OCI-LY1 (cell line): Measurements from ENCODE around the gene CLDN5.

Experiments used
- H2AFZ ChIP-seq: fragments of 200-600 bp; sonication (generic), shearing (Covaris generic); 2 replicates; pipeline ENCODE4 v1.6.0; 2014; ENCODE audit warnings: antibody characterized with exemption, mild to moderate bottlenecking, low read length
- H3F3A ChIP-seq: fragments of 200-600 bp; sonication (generic), shearing (Covaris generic); 2 replicates; pipeline ENCODE4 v1.6.0; 2014; ENCODE audit warnings: mild to moderate bottlenecking, antibody characterized with exemption, low read length, moderate library complexity; ENCODE audit not compliant: insufficient read depth
- H3K27ac ChIP-seq: fragments of 200-600 bp; sonication (generic); 2 replicates; pipeline ENCODE4 v1.5.1; 2014; ENCODE audit warnings: low read length, mixed run types, mild to moderate bottlenecking, low read depth; ENCODE audit not compliant: poor library complexity, severe bottlenecking
- H3K27me3 ChIP-seq: fragments of 200-600 bp; sonication (generic); 2 replicates; pipeline ENCODE4 v1.6.0; 2014; ENCODE audit warnings: antibody characterized with exemption, mild to moderate bottlenecking, low read length, moderate library complexity; ENCODE audit not compliant: insufficient read depth
- H3K36me3 ChIP-seq: fragments of 200-600 bp; sonication (generic); 2 replicates; pipeline ENCODE4 v1.6.1; 2014; ENCODE audit warnings: mild to moderate bottlenecking, antibody characterized with exemption, low read length, moderate library complexity, mixed read lengths; ENCODE audit not compliant: insufficient read depth
- H3K4me1 ChIP-seq: fragments of 200-600 bp; sonication (generic); 2 replicates; pipeline ENCODE4 v1.5.1; 2014; ENCODE audit warnings: mild to moderate bottlenecking, low read length, moderate library complexity; ENCODE audit not compliant: insufficient read depth, severe bottlenecking
- H3K4me2 ChIP-seq: fragments of 200-600 bp; sonication (generic), shearing (Covaris generic); 2 replicates; pipeline ENCODE4 v1.6.1; 2014; ENCODE audit warnings: low read length
- H3K4me3 ChIP-seq: fragments of 200-600 bp; sonication (generic); 2 replicates; pipeline ENCODE4 v1.5.1; 2014; ENCODE audit warnings: low read length, low read depth, mild to moderate bottlenecking, mixed read lengths; ENCODE audit not compliant: poor library complexity, severe bottlenecking
- H3K79me2 ChIP-seq: fragments of 200-600 bp; shearing (Covaris generic); 2 replicates; pipeline ENCODE4 v1.6.1; 2016; ENCODE audit warnings: mixed run types, low read length, mixed read lengths; ENCODE audit not compliant: insufficient read depth
- H3K9ac ChIP-seq: fragments of 200-600 bp; sonication (generic), shearing (Covaris generic); 2 replicates; pipeline ENCODE4 v1.6.1; 2014; ENCODE audit warnings: mild to moderate bottlenecking, low read length, mixed read lengths
- H3K9me2 ChIP-seq: fragments of 200-600 bp; sonication (generic), shearing (Covaris generic); 2 replicates; pipeline ENCODE4 v1.6.1; 2014; ENCODE audit warnings: low read depth, mild to moderate bottlenecking, low read length, mixed read lengths
- H3K9me3 ChIP-seq: fragments of 200-600 bp; shearing (Covaris generic); 2 replicates; pipeline ENCODE4 v1.6.1; 2014; ENCODE audit warnings: low read length, mixed read lengths
- H4K20me1 ChIP-seq: fragments of 200-600 bp; sonication (generic), shearing (Covaris generic); 2 replicates; pipeline ENCODE4 v1.6.0; 2016; ENCODE audit warnings: mild to moderate bottlenecking, low read length; ENCODE audit not compliant: insufficient read depth
- EZH2 ChIP-seq: fragments of 200-600 bp; sonication (generic), shearing (Covaris generic); IDR thresholded peaks from 2 replicates; pipeline ENCODE4 v1.8.0; 2017; ENCODE audit warnings: borderline replicate concordance, mixed run types, mild to moderate bottlenecking, antibody characterized with exemption, low read length, moderate library complexity, mixed read lengths
- TF ChIP-seq, protein P1 (sequence below): fragments of 200-600 bp; sonication (generic), shearing (Covaris generic); IDR thresholded peaks from 2 replicates; pipeline ENCODE4 v1.5.1; 2017; ENCODE audit warnings: mild to moderate bottlenecking, antibody characterized with exemption, low read length, moderate library complexity, mixed read lengths

Gene CLDN5

DNA sequence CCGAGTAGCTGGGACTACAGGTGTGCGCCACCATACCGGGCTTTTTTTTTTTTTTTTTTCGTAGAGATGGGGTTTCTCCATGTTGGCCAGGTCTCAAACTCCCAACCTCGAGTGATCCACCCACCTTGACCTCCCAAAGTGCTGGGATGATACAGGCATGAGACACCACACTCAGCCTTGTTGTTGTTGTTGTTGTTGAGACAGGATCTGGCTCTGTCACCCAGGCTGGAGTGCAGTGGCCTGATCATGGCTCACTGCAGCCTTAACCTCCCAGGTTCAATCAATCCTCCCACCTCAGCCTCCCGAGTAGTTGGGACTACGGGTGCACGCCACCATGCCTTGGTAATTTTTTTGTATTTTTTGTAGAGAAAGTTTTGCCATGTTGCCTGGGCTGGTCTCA is 23.4 kb upstream of the CLDN5 start:
- H3K4me1 ChIP-seq, result no peaks in the 10 kb centered on the region

DNA sequence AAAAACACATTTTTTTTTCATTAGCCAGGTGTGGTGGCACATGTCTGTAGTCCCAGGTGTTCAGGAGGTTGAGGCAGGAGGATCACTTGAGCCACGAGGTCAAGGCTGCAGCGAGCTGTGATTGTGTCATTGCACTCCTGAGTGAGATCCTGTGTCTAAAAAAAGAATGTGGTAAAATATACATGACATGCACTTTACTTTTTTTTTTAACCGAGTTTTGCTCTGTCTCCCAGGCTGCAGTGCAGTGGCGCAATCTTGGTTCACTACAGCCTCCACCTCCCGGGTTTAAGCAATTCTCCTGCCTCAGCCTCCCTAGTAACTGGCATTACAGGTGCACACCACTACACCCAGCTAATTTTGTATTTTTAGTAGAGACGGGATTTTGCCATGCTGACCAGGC is 22.5 kb upstream of the CLDN5 start:
- Histone ChIP-seq H3K9ac (no peak overlapping the region), H3K36me3 (no peaks in the 10 kb centered on the region), H3F3A (no peaks in the 10 kb centered on the region), H4K20me1 (no peaks in the 10 kb centered on the region), H3K9me3 (no peaks in the 10 kb centered on the region), H3K27ac (no peak overlapping the region), H3K4me2 (no peak overlapping the region), H3K4me3 (no peak overlapping the region), H3K27me3 (no peaks in the 10 kb centered on the region; the same call in 1 of the 2 replicates), H3K4me1 (no peaks in the 10 kb centered on the region), H3K79me2 (no peaks in the 10 kb centered on the region), H2AFZ (no peak overlapping the region), H3K9me2 (no peaks in the 10 kb centered on the region)
- TF ChIP-seq EZH2, result no peak
- TF ChIP-seq, protein P1, sequence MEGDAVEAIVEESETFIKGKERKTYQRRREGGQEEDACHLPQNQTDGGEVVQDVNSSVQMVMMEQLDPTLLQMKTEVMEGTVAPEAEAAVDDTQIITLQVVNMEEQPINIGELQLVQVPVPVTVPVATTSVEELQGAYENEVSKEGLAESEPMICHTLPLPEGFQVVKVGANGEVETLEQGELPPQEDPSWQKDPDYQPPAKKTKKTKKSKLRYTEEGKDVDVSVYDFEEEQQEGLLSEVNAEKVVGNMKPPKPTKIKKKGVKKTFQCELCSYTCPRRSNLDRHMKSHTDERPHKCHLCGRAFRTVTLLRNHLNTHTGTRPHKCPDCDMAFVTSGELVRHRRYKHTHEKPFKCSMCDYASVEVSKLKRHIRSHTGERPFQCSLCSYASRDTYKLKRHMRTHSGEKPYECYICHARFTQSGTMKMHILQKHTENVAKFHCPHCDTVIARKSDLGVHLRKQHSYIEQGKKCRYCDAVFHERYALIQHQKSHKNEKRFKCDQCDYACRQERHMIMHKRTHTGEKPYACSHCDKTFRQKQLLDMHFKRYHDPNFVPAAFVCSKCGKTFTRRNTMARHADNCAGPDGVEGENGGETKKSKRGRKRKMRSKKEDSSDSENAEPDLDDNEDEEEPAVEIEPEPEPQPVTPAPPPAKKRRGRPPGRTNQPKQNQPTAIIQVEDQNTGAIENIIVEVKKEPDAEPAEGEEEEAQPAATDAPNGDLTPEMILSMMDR, result no peak

More for the DNA sequence above, 23.4 kb upstream of the CLDN5 start:
- Histone ChIP-seq H3K79me2 (no peaks in the 10 kb centered on the region), H3K4me3 (no peak overlapping the region), H3K9me2 (no peaks in the 10 kb centered on the region), H3K4me2 (no peak overlapping the region), H3K27ac (no peak overlapping the region), H2AFZ (no peak overlapping the region), H3K9me3 (no peaks in the 10 kb centered on the region), H3K27me3 (no peaks in the 10 kb centered on the region; the same call in 1 of the 2 replicates), H4K20me1 (no peaks in the 10 kb centered on the region), H3K36me3 (no peaks in the 10 kb centered on the region), H3F3A (no peaks in the 10 kb centered on the region), H3K9ac (no peak overlapping the region)
- no peak for TF ChIP-seq EZH2

DNA sequence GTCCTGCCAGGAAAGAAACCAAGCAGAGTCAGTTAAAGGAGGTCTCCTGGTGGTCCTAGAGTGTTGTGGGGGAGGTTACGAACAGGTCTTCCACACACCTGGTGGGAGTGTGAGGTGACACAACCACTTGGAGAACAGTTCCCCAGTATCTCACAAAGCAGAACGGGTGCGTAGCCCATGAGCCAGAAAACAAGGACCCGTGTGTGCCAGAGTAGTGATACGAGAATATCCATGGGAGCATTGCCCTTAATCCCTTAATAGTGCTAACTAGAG is 21.7 kb upstream of the CLDN5 start:
- Histone ChIP-seq H3F3A (no peaks in the 10 kb centered on the region), H3K4me1 (no peaks in the 10 kb centered on the region), H3K27ac (no peak overlapping the region), H3K9me2 (no peaks in the 10 kb centered on the region), H3K27me3 (no peaks in the 10 kb centered on the region; the same call in 1 of the 2 replicates), H3K36me3 (no peaks in the 10 kb centered on the region), H3K4me2 (no peak overlapping the region), H4K20me1 (no peaks in the 10 kb centered on the region), H3K9ac (no peak overlapping the region), H3K79me2 (no peaks in the 10 kb centered on the region), H3K4me3 (no peak overlapping the region), H2AFZ (no peak overlapping the region), H3K9me3 (no peaks in the 10 kb centered on the region)
- TF ChIP-seq, protein P1, result no peak
- TF ChIP-seq EZH2, result no peak

DNA sequence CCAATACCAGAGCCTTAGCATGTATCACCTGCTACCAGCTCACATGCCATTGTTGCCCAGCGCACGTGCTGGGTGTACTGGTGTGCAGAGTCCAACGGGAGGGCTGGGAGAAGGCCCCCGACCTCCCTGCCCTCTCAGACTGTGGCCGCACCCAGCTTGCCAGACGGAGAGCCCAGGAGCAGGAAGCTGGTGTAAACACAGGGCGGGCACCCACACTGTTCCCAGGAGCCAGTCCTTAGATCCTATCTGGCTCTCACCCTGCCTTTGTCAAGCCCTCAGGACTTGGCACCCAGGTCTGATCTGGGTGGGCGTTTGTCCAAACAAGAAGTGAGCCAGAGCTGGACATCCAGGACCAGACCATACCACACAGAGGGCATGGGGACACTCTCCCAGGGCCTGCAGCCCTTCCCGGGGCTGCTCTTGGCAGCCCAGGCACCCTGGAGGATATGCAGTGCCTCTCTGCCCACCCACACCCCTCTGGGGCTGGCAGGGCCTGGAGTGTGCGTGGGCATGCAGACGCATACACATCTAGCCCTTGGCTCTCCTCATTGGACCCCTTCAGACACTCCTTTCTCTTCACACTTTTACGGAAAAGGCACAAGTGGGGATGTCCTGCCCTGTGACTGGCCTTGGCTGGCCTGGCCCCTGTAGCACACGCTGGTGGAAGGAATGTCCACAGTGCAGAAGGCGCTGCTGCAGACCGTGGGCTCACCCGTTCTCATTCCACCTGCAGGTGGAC is 19.9 kb upstream of the CLDN5 start:
- no peak overlapping the region for H3K4me2 ChIP-seq
- H3K79me2 ChIP-seq, result no peaks in the 10 kb centered on the region
- H3K9ac ChIP-seq, result no peak overlapping the region
- no peaks in the 10 kb centered on the region for H3F3A ChIP-seq
- TF ChIP-seq EZH2, result no peak
- TF ChIP-seq, protein P1, result no peak
- no peaks in the 10 kb centered on the region for H4K20me1 ChIP-seq
- no peaks in the 10 kb centered on the region for H3K9me2 ChIP-seq
- H3K9me3 ChIP-seq, result no peaks in the 10 kb centered on the region
- H3K4me1 ChIP-seq, result no peaks in the 10 kb centered on the region
- H3K4me3 ChIP-seq, result no peak overlapping the region
- no peak overlapping the region for H3K27ac ChIP-seq
- H3K36me3 ChIP-seq, result no peaks in the 10 kb centered on the region
- no peak overlapping the region for H2AFZ ChIP-seq
- no peaks in the 10 kb centered on the region for H3K27me3 ChIP-seq
